Activated T-cell treated with anti-CD3 and anti-CD28 coated beads for 1 hour (primary cell): ENCODE measurements around the gene CLDND1.

Experiments used
- DNase-seq: peaks from one replicate; pipeline ENCODE4 v3.0.0-alpha.2; 2020; ENCODE audit warnings: low read depth

The CLDND1 gene

GRCh38 chr3:98551236-98551635 is 28.5 kb upstream of the CLDND1 start:
- no peak for DNase-seq

GRCh38 chr3:98550833-98551232 is 28.1 kb upstream of the CLDND1 start:
- no peak for DNase-seq

GRCh38 chr3:98548544-98548943 is 25.8 kb upstream of the CLDND1 start:
- no peak for DNase-seq

- no peak for DNase-seq
Measured at GRCh38 chr3:98545940-98546339, 23.2 kb upstream of the CLDND1 start.

- no peak for DNase-seq
Measured at GRCh38 chr3:98542623-98543022, 19.9 kb upstream of the CLDND1 start.

GRCh38 chr3:98541695-98542094 is 19.0 kb upstream of the CLDND1 start:
- no peak for DNase-seq

- no peak for DNase-seq
Measured at GRCh38 chr3:98540346-98540745, 17.6 kb upstream of the CLDND1 start.

- DNase-seq = no peak
Measured at GRCh38 chr3:98536456-98537017, 13.8 kb upstream of the CLDND1 start.

- DNase-seq = no peak
Measured at GRCh38 chr3:98534734-98535133, 12.0 kb upstream of the CLDND1 start.

GRCh38 chr3:98534168-98534567 is 11.5 kb upstream of the CLDND1 start:
- DNase-seq = no peak

- no peak for DNase-seq
Measured at GRCh38 chr3:98532709-98533571, 10.2 kb upstream of the CLDND1 start.

- no peak for DNase-seq
Measured at GRCh38 chr3:98532275-98532637, 9.6 kb upstream of the CLDND1 start.

- DNase-seq = no peak
Measured at GRCh38 chr3:98531622-98532274, 9.0 kb upstream of the CLDND1 start, which contains the start of gene GPR15. TSS of gene GPR15 (plus strand) at chr3:98531978. CDS start at chr3:98532034, 56 bp downstream.

- DNase-seq = no peak
Measured at GRCh38 chr3:98530676-98531075, 8.0 kb upstream of the CLDND1 start.

- no peak for DNase-seq
Measured at GRCh38 chr3:98529856-98530459, 7.3 kb upstream of the CLDND1 start.

GRCh38 chr3:98528474-98529346 is 6.0 kb upstream of the CLDND1 start:
- no peak for DNase-seq

GRCh38 chr3:98525494-98525893 is 2.8 kb upstream of the CLDND1 start:
- no peak for DNase-seq

GRCh38 chr3:98521897-98522543 is 682 bp downstream of the CLDND1 start:
- DNase-seq = peak; percentile 20

GRCh38 chr3:98519351-98519750 is 3.4 kb downstream of the CLDND1 start:
- no peak for DNase-seq

GRCh38 chr3:98518816-98519215 is 3.9 kb downstream of the CLDND1 start:
- DNase-seq = no peak

GRCh38 chr3:98514948-98515347 is 7.8 kb downstream of the CLDND1 start:
- no peak for DNase-seq
